GM21619 (cell line): Measurements from ENCODE around the gene SH3GLB1.

Experiments
- ATAC-seq: cut with Tn5 transposase; IDR thresholded peaks from one replicate; pipeline ENCODE4 v1.9.1; 2021; ENCODE audit not compliant: unreplicated experiment

Gene SH3GLB1

GRCh38 chr1:86733340-86733739 lies 29.0 kb downstream of the SH3GLB1 start:
- no peak for ATAC-seq

- peak; percentile 82 for ATAC-seq
These were observed 35.5 kb downstream of the SH3GLB1 start for GRCh38 chr1:86739648-86740509.

GRCh38 chr1:86741947-86742572 lies 37.7 kb downstream of the SH3GLB1 start:
- ATAC-seq, result no peak

DNA sequence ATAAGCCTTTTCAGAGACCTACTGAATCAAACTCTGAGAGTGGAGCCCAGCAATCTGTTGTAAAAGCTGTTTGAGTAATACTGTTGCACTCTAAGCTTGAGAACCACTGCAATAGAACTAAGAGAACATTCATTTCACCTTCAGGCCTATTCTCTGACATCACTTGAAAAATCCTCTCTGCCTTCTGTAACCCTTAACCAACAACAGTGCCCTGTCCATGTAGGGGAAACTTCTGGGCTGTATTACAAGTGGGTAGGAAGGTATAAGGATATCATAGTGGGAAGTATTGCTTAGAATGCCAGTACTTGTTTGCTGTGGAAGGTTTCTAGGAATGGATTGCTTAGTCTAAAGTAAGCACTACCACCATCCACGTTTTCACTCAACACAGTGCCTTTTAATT lies 42.9 kb downstream of the SH3GLB1 start:
- no peak for ATAC-seq

DNA sequence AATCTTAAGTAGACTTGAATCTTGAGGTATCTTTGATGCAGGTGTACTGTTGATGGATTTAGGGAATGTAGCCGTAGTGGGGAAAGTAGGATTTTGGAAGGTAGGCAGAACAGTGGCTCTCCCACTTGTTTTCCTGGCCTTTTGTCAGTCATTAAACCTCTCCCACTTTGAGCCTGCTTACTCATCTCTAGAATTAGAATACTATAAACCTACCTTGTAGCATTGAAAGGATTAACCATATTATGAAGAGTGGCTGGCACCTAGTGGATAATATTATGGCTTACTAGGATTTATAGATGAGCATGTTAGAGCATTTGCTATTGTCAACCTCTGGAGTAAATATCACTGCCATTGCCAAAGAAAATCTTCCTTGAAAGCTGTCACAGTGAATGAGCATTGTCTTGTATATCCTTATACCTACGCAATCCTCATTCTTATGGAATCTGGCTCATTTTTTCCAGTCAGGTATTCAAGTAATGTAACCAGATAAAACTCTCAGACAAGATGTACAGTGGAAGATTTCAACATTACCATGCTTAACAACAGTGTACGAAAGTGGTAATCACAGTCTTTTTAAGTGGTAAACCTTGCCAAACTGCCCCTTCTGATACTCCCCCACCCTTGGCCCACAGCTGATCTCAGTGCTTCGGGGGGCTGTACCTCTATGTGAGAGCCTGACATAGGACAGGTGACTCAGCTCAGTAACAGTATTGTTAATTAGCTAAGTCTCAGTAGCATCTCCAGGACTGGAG lies 44.4 kb downstream of the SH3GLB1 start:
- ATAC-seq, result no peak

- ATAC-seq, result no peak
These were observed 45.7 kb downstream of the SH3GLB1 start for GRCh38 chr1:86750076-86750475.

DNA sequence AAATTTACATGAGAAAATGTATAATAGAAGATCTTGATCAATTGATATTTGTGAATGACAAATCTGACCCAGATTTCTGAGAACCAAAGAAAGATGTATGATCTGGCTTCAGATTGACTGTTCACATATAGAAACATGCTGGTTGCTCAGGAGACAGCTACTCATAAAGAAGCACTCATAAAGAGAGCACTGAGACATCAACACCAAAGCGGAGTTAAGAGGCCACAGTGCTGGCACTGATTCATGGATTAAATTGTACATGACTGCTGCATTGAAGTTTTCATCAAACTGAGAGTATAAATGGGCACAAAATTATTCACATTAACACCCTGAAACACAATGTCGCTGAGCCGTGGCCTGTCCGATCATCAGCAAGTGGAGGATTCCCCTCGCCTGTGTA lies 46.2 kb downstream of the SH3GLB1 start:
- no peak for ATAC-seq

DNA sequence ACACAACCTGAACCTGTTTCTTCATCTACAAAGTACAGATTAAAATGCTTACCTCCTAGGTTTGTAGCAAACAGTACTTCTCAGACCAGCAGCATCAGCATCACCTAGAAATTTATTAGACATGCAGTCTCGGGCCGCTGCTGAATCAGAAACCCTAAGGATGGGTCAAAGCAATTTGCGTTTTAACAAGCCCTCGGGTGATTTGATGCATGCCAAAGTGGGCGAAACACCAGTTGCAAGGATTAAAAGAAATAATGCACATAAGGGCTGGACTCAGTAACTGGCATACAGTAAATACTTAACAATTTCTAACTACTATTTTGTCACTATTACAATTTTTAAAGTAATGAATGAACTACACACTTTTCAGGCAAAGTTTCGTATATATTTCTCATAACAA lies 47.5 kb downstream of the SH3GLB1 start:
- no peak for ATAC-seq

- ATAC-seq, result no peak
These were observed 49.3 kb downstream of the SH3GLB1 start for GRCh38 chr1:86753700-86754099.

- ATAC-seq, result no peak
These were observed 50.0 kb downstream of the SH3GLB1 start for GRCh38 chr1:86754265-86754974.

DNA sequence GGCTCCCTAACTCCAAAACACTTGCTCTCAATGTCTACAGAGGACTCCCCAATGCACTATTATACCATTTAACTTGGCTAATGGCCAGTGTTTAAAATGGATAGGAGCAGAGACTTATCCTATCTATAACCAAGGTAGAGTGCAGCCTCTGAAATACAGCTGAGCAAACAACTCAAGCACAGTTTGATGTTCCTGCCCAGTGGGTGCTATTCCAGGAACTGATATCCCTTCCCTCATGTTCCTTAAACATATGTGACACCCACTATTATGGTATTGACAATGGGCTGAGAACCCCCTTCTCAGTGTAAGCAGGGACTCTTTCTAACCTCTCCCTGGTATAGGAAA lies 51.7 kb downstream of the SH3GLB1 start:
- no peak for ATAC-seq

DNA sequence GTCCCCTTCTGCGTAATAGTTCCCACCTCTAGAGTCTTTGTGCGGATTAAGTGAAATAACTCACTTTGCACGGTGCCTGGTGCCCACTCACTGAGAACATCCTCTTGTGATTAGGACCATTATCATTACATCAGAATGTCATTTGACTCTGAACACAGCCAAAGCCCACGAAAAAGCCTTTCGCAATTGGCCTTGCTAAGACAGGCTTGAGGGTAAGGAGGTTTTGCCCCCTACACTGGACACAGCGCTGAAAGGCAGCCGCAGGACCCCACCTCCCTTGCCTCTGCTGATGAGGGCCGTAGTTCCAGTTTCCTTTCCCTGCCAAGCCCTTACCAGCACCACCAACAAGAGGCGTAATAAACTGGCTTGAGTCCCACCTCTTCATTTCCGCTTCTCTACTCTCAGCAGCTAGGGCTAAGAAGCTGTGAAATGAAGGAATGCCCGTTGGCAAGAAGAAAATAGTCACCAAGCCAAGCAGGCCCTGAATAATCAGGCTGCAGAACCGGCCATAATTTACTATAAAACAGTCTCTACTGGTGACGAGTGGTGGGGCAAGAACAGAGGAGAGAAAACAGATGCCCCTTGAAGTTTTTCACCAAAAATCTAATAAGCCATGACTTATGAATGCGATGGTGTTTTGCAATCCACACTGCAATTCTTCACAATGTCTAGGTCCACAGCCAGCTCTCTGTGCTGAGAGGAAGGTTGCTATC lies 53.1 kb downstream of the SH3GLB1 start:
- ATAC-seq, result no peak

DNA sequence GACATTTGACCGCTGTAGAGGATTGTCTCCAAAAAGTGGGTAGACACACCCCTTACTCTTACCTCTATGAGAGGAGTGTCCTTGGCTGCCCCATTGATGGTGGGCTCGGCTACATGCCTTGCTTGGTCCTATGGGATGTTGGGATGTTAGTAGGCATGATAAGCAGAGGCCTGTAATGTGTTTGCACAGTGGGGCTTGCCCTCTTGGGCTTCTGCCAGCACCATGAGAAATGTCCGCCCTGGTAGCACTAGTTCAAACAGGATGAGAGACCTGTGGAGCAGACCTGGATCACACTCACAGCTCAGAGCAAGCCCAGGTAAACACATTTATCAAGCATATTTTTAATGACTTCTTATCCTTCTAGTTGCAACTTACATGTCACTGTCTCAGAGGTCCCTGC lies 54.2 kb downstream of the SH3GLB1 start:
- ATAC-seq, result no peak

- no peak for ATAC-seq
These were observed 55.8 kb downstream of the SH3GLB1 start for GRCh38 chr1:86760199-86760598.

- no peak for ATAC-seq
These were observed 58.0 kb downstream of the SH3GLB1 start for GRCh38 chr1:86762336-86762735.

GRCh38 chr1:86764523-86764922 lies 60.1 kb downstream of the SH3GLB1 start:
- no peak for ATAC-seq

DNA sequence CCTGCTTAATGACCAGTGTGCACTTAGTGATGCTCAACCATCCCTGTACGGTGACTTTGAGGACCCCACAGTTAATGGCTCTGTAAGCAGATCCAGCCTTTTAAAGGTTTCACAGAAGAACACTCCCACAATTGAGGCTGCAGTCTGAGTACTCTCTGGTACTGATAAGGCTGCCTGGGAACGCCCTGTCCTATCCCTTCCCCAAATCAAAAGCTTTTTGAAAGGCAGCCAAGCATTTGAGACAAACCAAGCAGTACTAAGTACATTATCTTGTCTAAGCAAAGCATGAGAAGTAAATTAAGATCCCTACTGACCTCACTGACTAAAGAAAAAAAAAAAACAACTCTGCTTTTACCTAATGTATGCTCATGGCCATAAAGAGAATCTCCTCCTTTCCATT lies 60.7 kb downstream of the SH3GLB1 start:
- ATAC-seq, result no peak

DNA sequence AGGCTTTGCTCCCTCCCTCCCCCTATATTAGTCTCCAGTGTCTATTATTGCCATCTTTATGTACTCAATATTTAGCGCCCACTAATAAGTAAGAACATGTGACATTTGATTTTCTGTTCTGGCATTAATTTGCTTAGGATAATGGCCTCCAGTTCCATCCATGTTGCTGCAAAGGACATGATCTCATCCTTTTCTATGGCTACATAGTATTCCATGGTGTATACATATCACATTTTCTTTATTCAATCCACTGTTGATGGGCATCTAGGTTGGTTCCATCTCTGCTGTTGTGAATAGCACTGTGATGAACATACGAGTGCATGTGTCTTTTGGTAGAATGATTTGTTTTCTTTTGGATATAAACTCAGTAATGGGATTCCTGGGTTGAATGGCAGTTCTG lies 61.3 kb downstream of the SH3GLB1 start:
- ATAC-seq, result no peak

- no peak for ATAC-seq
These were observed 64.2 kb downstream of the SH3GLB1 start for GRCh38 chr1:86768554-86768953.

GRCh38 chr1:86769065-86769464 lies 64.7 kb downstream of the SH3GLB1 start:
- no peak for ATAC-seq
